Thyroid gland (tissue), 4 donors: Measurements from ENCODE around the gene MROH7. TPM values are rescaled to one million over a fixed set of nuclear protein-coding genes. Genes with fewer than 3 reads are reported as not detected.

Experiments used
- DNase-seq, 2 donors: peaks; one replicate each; pipeline ENCODE4 v3.0.0-alpha.2; 2019
- H3K27ac ChIP-seq, 3 donors: fragments of 200-600 bp; sonication (generic); 1 replicate in 2 of 3; 2 replicates in 1 of 3; pipeline ENCODE4 v1.5.1; 2016 to 2019; ENCODE audit warnings: mild to moderate bottlenecking in 1 of 3, moderate library complexity in 1 of 3
- H3K27me3 ChIP-seq: fragments of 200-600 bp; sonication (generic); one replicate; pipeline ENCODE4 v1.5.1; 2019
- H3K36me3 ChIP-seq, 2 donors: fragments of 200-600 bp; sonication (generic); one replicate each; pipeline ENCODE4 v1.5.1; 2016 to 2019
- H3K4me1 ChIP-seq, 2 donors: fragments of 200-600 bp; sonication (generic); one replicate each; pipeline ENCODE4 v1.5.1; 2017 to 2019
- H3K4me3 ChIP-seq, 3 donors: fragments of 200-600 bp; sonication (generic); replicated peaks in 1 of 3; 1 replicate in 2 of 3; 2 replicates in 1 of 3; pipeline ENCODE4 v1.5.1; 2016; ENCODE audit warnings: mild to moderate bottlenecking in 1 of 3
- H3K9me3 ChIP-seq: fragments of 200-600 bp; sonication (generic); one replicate; pipeline ENCODE4 v1.5.1; 2017
- CTCF ChIP-seq, 6 experiments: fragments of 200-600 bp in 3 of 6; fragments of 450-650 bp in 3 of 6; sonication (generic) in 3 of 6; IDR thresholded peaks; one replicate each; pipeline ENCODE4 v1.5.1; 2016 to 2019; ENCODE audit warnings: antibody characterized with exemption in 6 of 6, mild to moderate bottlenecking in 2 of 6, inconsistent platforms in 1 of 6, moderate library complexity in 1 of 6
- POLR2A ChIP-seq, 2 donors: fragments of 450-650 bp; IDR thresholded peaks; one replicate each; pipeline ENCODE4 v1.6.1; 2017; ENCODE audit warnings: antibody characterized with exemption in 2 of 2, mild to moderate bottlenecking in 2 of 2, moderate library complexity in 1 of 2
- WGBS, 2 donors: methylation state at CpG; one replicate each; pipeline ENCODE4 v1.1.5; 2017; 5-methylcytosine and 5-hydroxymethylcytosine counted together
- intact Hi-C: fragments of 100-400 bp; cut with DNase I; formaldehyde crosslinking; loops from one replicate; pipeline ENCODE4 v1.15.1; 2023
- total RNA-seq, 4 donors: library from RNA; depleted of rRNA; stranded (reverse); fragments of >200 nt; gene quantifications; one replicate each; pipeline ENCODE4 v1.2.3, GENCODE V29; 2016

The MROH7 gene
- total RNA-seq, 4 donors from 2014 or later: 16.7 to 24.1 (median 20.8) TPM

GRCh38 chr1:54751426-54751825 lies 109.8 kb downstream of the MROH7 start:
- no peak for DNase-seq
- Histone ChIP-seq H3K4me1 (no peaks in the 10 kb centered on the region), H3K27me3 (no peaks in the 10 kb centered on the region), H3K27ac (no peak overlapping the region), H3K4me3 (no peak overlapping the region), H3K9me3 (no peaks in the 10 kb centered on the region), H3K36me3 (no peaks in the 10 kb centered on the region)
- intact Hi-C loops: no loop called here
- 57 to 63% methylated on average over 4 of the region's 4 CpGs for WGBS, 2 donors
- TF ChIP-seq CTCF (IDR thresholded peaks at IDR 0.05) (no peak), POLR2A (IDR thresholded peaks at IDR 0.05) (no peak)

- intact Hi-C loops: no loop called here
- WGBS, 2 donors: 94 to 95% methylated on average over 21 to 22 of the region's 22 CpGs
- H3K36me3 ChIP-seq: peaks cover 12 to 20% of the 10 kb centered on the region in 2 donors
Observed at GRCh38 chr1:54754045-54754444, 112.5 kb downstream of the MROH7 start.

GRCh38 chr1:54754486-54755285 lies 113.1 kb downstream of the MROH7 start:
- Histone ChIP-seq H3K27me3 (no peaks in the 10 kb centered on the region), H3K27ac (no peak overlapping the region), H3K9me3 (no peaks in the 10 kb centered on the region), H3K36me3 (peaks cover 12 to 20% of the 10 kb centered on the region in 2 donors), H3K4me3 (no peak overlapping the region), H3K4me1 (no peaks in the 10 kb centered on the region)
- no peak for TF ChIP-seq CTCF (IDR thresholded peaks at IDR 0.05)
- TF ChIP-seq POLR2A (IDR thresholded peaks at IDR 0.05): no peak
- WGBS, 2 donors: 79 to 89% methylated on average over 8 to 14 of the region's 25 CpGs
- DNase-seq: no peak
- intact Hi-C loops: no loop called here

More at GRCh38 chr1:54754045-54754444, 112.5 kb downstream of the MROH7 start:
- DNase-seq: no peak
- no peaks in the 10 kb centered on the region for H3K4me1 ChIP-seq
- H3K9me3 ChIP-seq: no peaks in the 10 kb centered on the region
- H3K27me3 ChIP-seq: no peaks in the 10 kb centered on the region
- no peak overlapping the region for H3K27ac ChIP-seq
- no peak overlapping the region for H3K4me3 ChIP-seq
- TF ChIP-seq POLR2A (IDR thresholded peaks at IDR 0.05): no peak
- TF ChIP-seq CTCF (IDR thresholded peaks at IDR 0.05): no peak

GRCh38 chr1:54757833-54758232 lies 116.2 kb downstream of the MROH7 start:
- no peaks in the 10 kb centered on the region for H3K9me3 ChIP-seq
- 93 to 100% methylated on average over 1 to 7 of the region's 9 CpGs for WGBS, 2 donors
- no peak overlapping the region for H3K4me3 ChIP-seq
- TF ChIP-seq CTCF (IDR thresholded peaks at IDR 0.05) (no peak), POLR2A (IDR thresholded peaks at IDR 0.05) (no peak)
- H3K27ac ChIP-seq: no peak overlapping the region
- no peak for DNase-seq
- intact Hi-C loops: no loop called here
- H3K4me1 ChIP-seq: no peaks in the 10 kb centered on the region
- H3K27me3 ChIP-seq: no peaks in the 10 kb centered on the region
- peaks cover 12 to 20% of the 10 kb centered on the region in 2 donors for H3K36me3 ChIP-seq

GRCh38 chr1:54758678-54759348 lies 117.2 kb downstream of the MROH7 start:
- Histone ChIP-seq H3K27me3 (no peaks in the 10 kb centered on the region), H3K9me3 (no peaks in the 10 kb centered on the region), H3K4me1 (peaks cover 3 to 10% of the 10 kb centered on the region in 2 donors), H3K27ac (no peak overlapping the region), H3K4me3 (no peak overlapping the region), H3K36me3 (peaks cover 12 to 20% of the 10 kb centered on the region in 2 donors)
- no peak for DNase-seq
- no peak for TF ChIP-seq CTCF (IDR thresholded peaks at IDR 0.05)
- WGBS, 2 donors: 88 to 93% methylated on average over 6 to 18 of the region's 20 CpGs
- intact Hi-C loops: no loop called here
